ENCODE measurements around the gene KDM8.

The KDM8 gene

GRCh38 chr16:27232901-27233625 lies 29.7 kb downstream of the KDM8 start:
- H3K9ac ChIP-seq (ENCODE audit: low read depth, low read length, poor library complexity, severe bottlenecking), result peak overlapping the region; percentile 67
- no peak overlapping the region for H3K4me2 ChIP-seq (ENCODE audit: low read depth, low read length, poor library complexity, severe bottlenecking)
- peaks cover 79% of the 10 kb centered on the region for H3K4me1 ChIP-seq (ENCODE audit: insufficient read depth, low read length, poor library complexity, severe bottlenecking)

GRCh38 chr16:27233731-27234130 lies 30.4 kb downstream of the KDM8 start:
- TF ChIP-seq CTCF (conservative IDR thresholded peaks at IDR 0.05; ENCODE audit: low read length), result no peak
- TF ChIP-seq EZH2phosphoT487 (IDR thresholded peaks at IDR 0.05; ENCODE audit: borderline replicate concordance), result no peak
- Histone ChIP-seq H2AFZ (ENCODE audit: low read length) (no peak overlapping the region), H3K9me3 (ENCODE audit: insufficient read depth, low read depth, low read length) (no peaks in the 10 kb centered on the region), H3F3A (ENCODE audit: low read depth) (peaks cover 7% of the 10 kb centered on the region; the same call in 1 of the 2 replicates), H3K27me3 (ENCODE audit: insufficient read depth, low read length, poor library complexity, severe bottlenecking) (no peaks in the 10 kb centered on the region), H3K79me2 (ENCODE audit: insufficient read depth, low read length) (peaks cover 8% of the 10 kb centered on the region; the same call in 1 of the 2 replicates), H4K20me1 (ENCODE audit: insufficient read depth, low read length, poor library complexity, severe bottlenecking) (no peaks in the 10 kb centered on the region), H3K9me2 (replicated peaks; ENCODE audit: low read depth, low read length) (no peaks in the 10 kb centered on the region), H3K4me1 (ENCODE audit: insufficient read depth, low read length, poor library complexity, severe bottlenecking) (peaks cover 84% of the 10 kb centered on the region), H3K4me3 (ENCODE audit: low read length, poor library complexity, severe bottlenecking) (no peak overlapping the region), H3K4me2 (ENCODE audit: low read depth, low read length, poor library complexity, severe bottlenecking) (peak overlapping the region; percentile 63), H3K9ac (ENCODE audit: low read depth, low read length, poor library complexity, severe bottlenecking) (peak overlapping the region; percentile 67), H3K36me3 (ENCODE audit: insufficient read depth, low read length) (no peaks in the 10 kb centered on the region)

More at GRCh38 chr16:27232901-27233625, 29.7 kb downstream of the KDM8 start:
- H3F3A ChIP-seq (ENCODE audit: low read depth), result peaks cover 7% of the 10 kb centered on the region; the same call in 1 of the 2 replicates
- peaks cover 8% of the 10 kb centered on the region; the same call in 1 of the 2 replicates for H3K79me2 ChIP-seq (ENCODE audit: insufficient read depth, low read length)
- no peaks in the 10 kb centered on the region for H3K27me3 ChIP-seq (ENCODE audit: insufficient read depth, low read length, poor library complexity, severe bottlenecking)
- H3K9me3 ChIP-seq (ENCODE audit: insufficient read depth, low read depth, low read length), result no peaks in the 10 kb centered on the region
- TF ChIP-seq CTCF (conservative IDR thresholded peaks at IDR 0.05; ENCODE audit: low read length) (no peak), EZH2phosphoT487 (IDR thresholded peaks at IDR 0.05; ENCODE audit: borderline replicate concordance) (no peak)
- H3K36me3 ChIP-seq (ENCODE audit: insufficient read depth, low read length), result no peaks in the 10 kb centered on the region
- no peak overlapping the region for H3K4me3 ChIP-seq (ENCODE audit: low read length, poor library complexity, severe bottlenecking)
- H3K9me2 ChIP-seq (replicated peaks; ENCODE audit: low read depth, low read length), result no peaks in the 10 kb centered on the region
- H2AFZ ChIP-seq (ENCODE audit: low read length), result no peak overlapping the region
- H4K20me1 ChIP-seq (ENCODE audit: insufficient read depth, low read length, poor library complexity, severe bottlenecking), result no peaks in the 10 kb centered on the region

- Histone ChIP-seq H3F3A (ENCODE audit: low read depth) (peaks cover 7% of the 10 kb centered on the region; the same call in 1 of the 2 replicates), H3K36me3 (ENCODE audit: insufficient read depth, low read length) (no peaks in the 10 kb centered on the region), H3K4me2 (ENCODE audit: low read depth, low read length, poor library complexity, severe bottlenecking) (peak overlapping the region; percentile 63), H3K9me2 (replicated peaks; ENCODE audit: low read depth, low read length) (no peaks in the 10 kb centered on the region), H4K20me1 (ENCODE audit: insufficient read depth, low read length, poor library complexity, severe bottlenecking) (no peaks in the 10 kb centered on the region), H3K4me1 (ENCODE audit: insufficient read depth, low read length, poor library complexity, severe bottlenecking) (peaks cover 84% of the 10 kb centered on the region), H3K9me3 (ENCODE audit: insufficient read depth, low read depth, low read length) (no peaks in the 10 kb centered on the region), H3K27me3 (ENCODE audit: insufficient read depth, low read length, poor library complexity, severe bottlenecking) (no peaks in the 10 kb centered on the region), H2AFZ (ENCODE audit: low read length) (no peak overlapping the region), H3K9ac (ENCODE audit: low read depth, low read length, poor library complexity, severe bottlenecking) (peak overlapping the region; percentile 67), H3K4me3 (ENCODE audit: low read length, poor library complexity, severe bottlenecking) (peak overlapping the region; percentile 54), H3K79me2 (ENCODE audit: insufficient read depth, low read length) (peaks cover 8% of the 10 kb centered on the region; the same call in 1 of the 2 replicates)
- TF ChIP-seq EZH2phosphoT487 (IDR thresholded peaks at IDR 0.05; ENCODE audit: borderline replicate concordance) (no peak), CTCF (conservative IDR thresholded peaks at IDR 0.05; ENCODE audit: low read length) (no peak)
These were observed 30.8 kb downstream of the KDM8 start for GRCh38 chr16:27234171-27234570.
